GM12878 (cell line): ENCODE measurements around the gene KDF1. TPM values are rescaled to one million over a fixed set of nuclear protein-coding genes. Genes with fewer than 3 reads are reported as not detected.

ENCODE experiments used
- BCLAF1 ChIP-seq: fragments of 450-650 bp; IDR thresholded peaks from 2 replicates; pipeline ENCODE4 v1.6.1; 2017; ENCODE audit warnings: antibody characterized with exemption, mild to moderate bottlenecking, moderate library complexity
- BRCA1 ChIP-seq: IDR thresholded peaks from 2 replicates; pipeline ENCODE4 v1.6.1; 2011; ENCODE audit warnings: low read depth, low read length, improper control_type of control experiment
- CBFB ChIP-seq: IDR thresholded peaks from 2 replicates; pipeline ENCODE4 v1.6.1; 2016; ENCODE audit warnings: antibody characterized with exemption, low read depth
- DPF2 ChIP-seq: fragments of 450-650 bp; IDR thresholded peaks from 2 replicates; pipeline ENCODE4 v1.6.1; 2017; ENCODE audit warnings: mild to moderate bottlenecking
- EGR1 ChIP-seq, 2 experiments: IDR thresholded peaks; 1 replicate in 1 of 2; 2 replicates in 1 of 2; pipeline ENCODE4 v1.6.1; 2011 to 2012; ENCODE audit warnings: low read depth in 2 of 2, low read length in 2 of 2, borderline replicate concordance in 1 of 2, mild to moderate bottlenecking in 1 of 2, moderate library complexity in 1 of 2
- ETV6 ChIP-seq, 2 experiments: fragments of 450-650 bp in 1 of 2; IDR thresholded peaks in 1 of 2; conservative IDR thresholded peaks in 1 of 2; 2 replicates each; pipeline ENCODE4 v1.6.1; 2014; ENCODE audit warnings: antibody characterized with exemption in 1 of 2, borderline replicate concordance in 1 of 2, low read depth in 1 of 2, mild to moderate bottlenecking in 1 of 2, moderate library complexity in 1 of 2
- HDAC2 ChIP-seq: fragments of 200-600 bp; sonication (generic); IDR thresholded peaks from 2 replicates; pipeline ENCODE4 v1.6.1; 2017
- HDAC6 ChIP-seq: fragments of 200-600 bp; sonication (generic); IDR thresholded peaks from one replicate; pipeline ENCODE4 v1.8.0; 2017; ENCODE audit warnings: antibody characterized with exemption; ENCODE audit not compliant: unreplicated experiment
- IKZF1 ChIP-seq: fragments of 450-650 bp; conservative IDR thresholded peaks from 2 replicates; pipeline ENCODE4 v1.6.1; 2017; ENCODE audit warnings: antibody characterized with exemption, mild to moderate bottlenecking
- KAT2A ChIP-seq: conservative IDR thresholded peaks from 2 replicates; pipeline ENCODE4 v1.6.1; 2011; ENCODE audit warnings: low read depth, low read length; ENCODE audit not compliant: control insufficient read depth
- KLF5 ChIP-seq: fragments of 450-650 bp; IDR thresholded peaks from 2 replicates; pipeline ENCODE4 v1.6.1; 2014; ENCODE audit warnings: mild to moderate bottlenecking; ENCODE audit not compliant: partially characterized antibody
- MEF2A ChIP-seq: IDR thresholded peaks from 2 replicates; pipeline ENCODE4 v1.6.1; 2011; ENCODE audit warnings: low read depth, mild to moderate bottlenecking, low read length, moderate library complexity; ENCODE audit not compliant: insufficient read depth
- MTA3 ChIP-seq: IDR thresholded peaks from 2 replicates; pipeline ENCODE4 v1.6.1; 2012; ENCODE audit warnings: low read length, inconsistent platforms, borderline replicate concordance
- MYB ChIP-seq: fragments of 150-350 bp; IDR thresholded peaks from 2 replicates; pipeline ENCODE4 v1.6.1; 2014; ENCODE audit warnings: mild to moderate bottlenecking, low read depth, low read length, borderline replicate concordance
- NFYB ChIP-seq: IDR thresholded peaks from 2 replicates; pipeline ENCODE4 v1.6.1; 2011; ENCODE audit warnings: low read depth, mild to moderate bottlenecking, low read length, improper control_type of control experiment, moderate library complexity; ENCODE audit not compliant: insufficient read depth
- NR2F1 ChIP-seq: fragments of 450-650 bp; conservative IDR thresholded peaks from 2 replicates; pipeline ENCODE4 v1.6.1; 2017; ENCODE audit warnings: mild to moderate bottlenecking
- POU2F2 ChIP-seq: IDR thresholded peaks from 3 replicates; pipeline ENCODE4 v1.6.1; 2011; ENCODE audit warnings: low read depth, mild to moderate bottlenecking, low read length, borderline replicate concordance
- RFX5 ChIP-seq: IDR thresholded peaks from 2 replicates; pipeline ENCODE4 v1.6.1; 2011; ENCODE audit warnings: low read depth, low read length, improper control_type of control experiment
- SIX5 ChIP-seq: IDR thresholded peaks from 2 replicates; pipeline ENCODE4 v1.6.1; 2011; ENCODE audit warnings: mild to moderate bottlenecking, low read depth, low read length, moderate library complexity; ENCODE audit not compliant: severe bottlenecking
- SMARCA5 ChIP-seq: fragments of 450-650 bp; IDR thresholded peaks from 2 replicates; pipeline ENCODE4 v1.6.1; 2017; ENCODE audit warnings: mild to moderate bottlenecking
- SREBF1 ChIP-seq: IDR thresholded peaks from 2 replicates; pipeline ENCODE4 v1.6.1; 2012; ENCODE audit warnings: mild to moderate bottlenecking, low read length
- SUZ12 ChIP-seq: fragments of 200-600 bp; sonication (generic); IDR thresholded peaks from one replicate; pipeline ENCODE4 v1.6.1; 2018; ENCODE audit warnings: antibody characterized with exemption, mild to moderate bottlenecking; ENCODE audit not compliant: unreplicated experiment
- TCF12 ChIP-seq: IDR thresholded peaks from 2 replicates; pipeline ENCODE4 v1.6.1; 2011; ENCODE audit warnings: low read depth, mild to moderate bottlenecking, low read length
- YY1 ChIP-seq: IDR thresholded peaks from 2 replicates; pipeline ENCODE4 v1.6.1; 2011; ENCODE audit warnings: low read depth, mild to moderate bottlenecking, low read length
- ZNF274 ChIP-seq: IDR thresholded peaks from one replicate; pipeline ENCODE4 v1.8.0; 2011; ENCODE audit not compliant: insufficient read length, insufficient read depth
- ZNF622 ChIP-seq: fragments of 450-650 bp; IDR thresholded peaks from 2 replicates; pipeline ENCODE4 v1.6.1; 2017; ENCODE audit warnings: mild to moderate bottlenecking, inconsistent platforms
- polyA plus RNA-seq, 11 experiments: library from polyadenylated mRNA; depleted of rRNA in 4 of 11; unstranded in 6 of 11; stranded (reverse) in 5 of 11; fragments of >200 nt; fragmentation: Nextera tagmentation in 4 of 11; fragmentation: Illumina TruSeq in 1 of 11; extraction: Ambion mirVana in 4 of 11; extraction: Trizol in 1 of 11; gene quantifications; 1 replicate in 1 of 11; 2 replicates in 10 of 11; pipeline versions ENCODE4 v1.2.1 to v1.2.3, GENCODE V29; 2011 to 2016; ENCODE audit warnings: inconsistent platforms in 2 of 11, missing spikeins in 2 of 11, low read depth in 1 of 11
- total RNA-seq, 4 experiments: library from RNA; depleted of rRNA in 3 of 4; stranded (reverse); fragments of >200 nt in 3 of 4; fragmentation: Illumina TruSeq in 1 of 4; extraction: Trizol in 1 of 4; gene quantifications; 2 replicates each; pipeline versions ENCODE4 v1.2.1 to v1.2.3, GENCODE V29; 2013 to 2021
- TF ChIP-seq, protein P1 (sequence below): IDR thresholded peaks from 2 replicates; pipeline ENCODE4 v1.6.1; 2012; ENCODE audit warnings: low read depth, low read length, improper control_type of control experiment
- TF ChIP-seq, protein P2 (sequence below): IDR thresholded peaks from 2 replicates; pipeline ENCODE4 v1.6.1; 2011; ENCODE audit warnings: borderline replicate concordance, low read depth, mild to moderate bottlenecking, moderate library complexity, mixed read lengths, low read length; ENCODE audit not compliant: insufficient read depth; ENCODE audit errors: extremely low read length

Gene KDF1
- total and polyA plus RNA-seq, 10 of the 15 experiments (the other 5 are each of a cell fraction or from before 2014, with no cell fraction given) = 0.03 to 0.13 (median 0.04) TPM; not detected in 7

DNA sequence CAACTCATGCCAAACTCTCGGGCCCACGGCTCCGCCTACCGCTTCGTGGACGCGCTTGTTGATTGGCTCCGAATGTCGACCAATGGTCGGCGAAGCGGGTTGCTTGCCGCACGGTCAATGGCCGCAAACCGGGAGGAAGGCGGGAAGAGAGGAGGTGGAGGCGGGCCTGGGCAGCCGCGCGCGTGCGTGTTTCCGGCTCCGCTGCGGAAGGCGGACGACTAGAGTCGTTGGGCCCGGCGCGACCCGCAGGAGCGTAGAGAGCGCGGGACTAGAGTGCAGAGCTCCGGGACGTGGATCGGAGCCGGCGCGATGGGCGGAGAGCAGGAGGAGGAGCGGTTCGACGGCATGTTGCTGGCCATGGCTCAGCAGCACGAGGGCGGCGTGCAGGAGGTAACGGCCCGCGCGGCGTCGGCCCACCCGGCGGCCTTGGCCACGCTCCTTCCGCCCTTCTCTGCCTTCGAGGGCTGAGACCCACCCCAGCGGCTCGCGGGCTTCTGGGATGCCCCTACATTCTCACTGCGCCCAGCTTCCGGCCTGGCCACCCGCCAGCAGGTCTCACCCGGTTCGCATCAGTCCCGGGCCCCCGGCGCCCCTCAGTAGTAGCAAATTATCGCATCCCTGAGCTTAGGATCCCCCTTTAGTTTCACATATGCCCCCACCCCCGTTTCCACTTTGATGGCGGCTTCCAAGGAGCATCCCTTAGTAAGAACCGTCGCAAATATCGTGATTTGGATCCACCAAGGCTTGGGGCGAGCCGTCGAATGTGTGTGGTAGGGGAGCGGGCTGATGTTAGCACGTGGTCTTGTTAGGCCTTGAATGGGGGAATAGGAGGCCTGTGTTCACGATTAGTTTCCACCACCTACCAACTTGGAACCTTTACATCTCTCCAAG is 38.5 kb downstream of the KDF1 start, which contains the start of gene NUDC (continued):
- no peak for TF ChIP-seq MYB
- no peak for TF ChIP-seq SIX5
- TF ChIP-seq KLF5 = no peak
- no peak for TF ChIP-seq BCLAF1
- TF ChIP-seq SREBF1 = no peak
- TF ChIP-seq NR2F1 = no peak
- TF ChIP-seq, protein P1, sequence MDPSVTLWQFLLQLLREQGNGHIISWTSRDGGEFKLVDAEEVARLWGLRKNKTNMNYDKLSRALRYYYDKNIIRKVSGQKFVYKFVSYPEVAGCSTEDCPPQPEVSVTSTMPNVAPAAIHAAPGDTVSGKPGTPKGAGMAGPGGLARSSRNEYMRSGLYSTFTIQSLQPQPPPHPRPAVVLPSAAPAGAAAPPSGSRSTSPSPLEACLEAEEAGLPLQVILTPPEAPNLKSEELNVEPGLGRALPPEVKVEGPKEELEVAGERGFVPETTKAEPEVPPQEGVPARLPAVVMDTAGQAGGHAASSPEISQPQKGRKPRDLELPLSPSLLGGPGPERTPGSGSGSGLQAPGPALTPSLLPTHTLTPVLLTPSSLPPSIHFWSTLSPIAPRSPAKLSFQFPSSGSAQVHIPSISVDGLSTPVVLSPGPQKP = no peak
- no peak for TF ChIP-seq ZNF622
- no peak for TF ChIP-seq MEF2A
- TF ChIP-seq, protein P2, sequence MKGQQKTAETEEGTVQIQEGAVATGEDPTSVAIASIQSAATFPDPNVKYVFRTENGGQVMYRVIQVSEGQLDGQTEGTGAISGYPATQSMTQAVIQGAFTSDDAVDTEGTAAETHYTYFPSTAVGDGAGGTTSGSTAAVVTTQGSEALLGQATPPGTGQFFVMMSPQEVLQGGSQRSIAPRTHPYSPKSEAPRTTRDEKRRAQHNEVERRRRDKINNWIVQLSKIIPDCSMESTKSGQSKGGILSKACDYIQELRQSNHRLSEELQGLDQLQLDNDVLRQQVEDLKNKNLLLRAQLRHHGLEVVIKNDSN = no peak
- no peak for TF ChIP-seq CBFB
- peak; percentile 90 for TF ChIP-seq NFYB
- no peak for TF ChIP-seq BRCA1
- no peak for TF ChIP-seq ZNF274
- no peak for TF ChIP-seq RFX5
- TF ChIP-seq YY1 = no peak
- no peak for TF ChIP-seq ETV6 (conservative IDR thresholded peaks at IDR 0.05 in 1 of 2, IDR thresholded peaks at IDR 0.05 in 1 of 2; ENCODE audit: borderline replicate concordance in 1 of 2, low read depth in 1 of 2)
- no peak for TF ChIP-seq EGR1 (IDR thresholded peaks at IDR 0.05; ENCODE audit: borderline replicate concordance in 1 of 2, low read depth in 2 of 2, low read length in 2 of 2)
- peak; percentile 50; the same call in 1 of the 2 replicates for TF ChIP-seq DPF2
- 0 out of 3 replicates have a peak, but pooled peaks have one; percentile 21 for TF ChIP-seq POU2F2
- TF ChIP-seq MTA3 = no peak
- TF ChIP-seq HDAC2 = no peak
- TF ChIP-seq KAT2A = no peak
- no peak for TF ChIP-seq TCF12
- TF ChIP-seq SMARCA5 = no peak
- TF ChIP-seq HDAC6 = no peak
- peak; percentile 71; the same call in 1 of the 2 replicates for TF ChIP-seq IKZF1
- no peak for TF ChIP-seq SUZ12
